H9 (cell line): ENCODE data around the gene KIAA1958. TPM values are rescaled to one million over a fixed set of nuclear protein-coding genes. Genes with fewer than 3 reads are reported as not detected.

Source experiments
- DNase-seq: peaks from one replicate; pipeline ENCODE4 v3.0.0-alpha.2; 2017
- H2AFZ ChIP-seq: one replicate; pipeline ENCODE4 v1.6.1; 2013; ENCODE audit warnings: mild to moderate bottlenecking, low read length, control low read depth, moderate library complexity
- H2AK5ac ChIP-seq: 2 replicates; pipeline ENCODE4 v1.6.1; 2013; ENCODE audit warnings: low read length, control low read depth, mixed read lengths; ENCODE audit not compliant: insufficient read length
- H2BK120ac ChIP-seq: one replicate; pipeline ENCODE4 v1.6.1; 2013; ENCODE audit warnings: low read depth, mild to moderate bottlenecking, low read length, control low read depth, inconsistent platforms; ENCODE audit not compliant: poor library complexity, severe bottlenecking
- H2BK12ac ChIP-seq: 2 replicates; pipeline ENCODE4 v1.6.1; 2013; ENCODE audit warnings: low read length, control low read depth, mixed read lengths, low read depth; ENCODE audit not compliant: insufficient read length
- H2BK15ac ChIP-seq: 2 replicates; pipeline ENCODE4 v1.6.1; 2013; ENCODE audit warnings: low read depth, low read length, control low read depth
- H2BK20ac ChIP-seq: one replicate; pipeline ENCODE4 v1.6.1; 2013; ENCODE audit warnings: low read depth, mild to moderate bottlenecking, low read length, control low read depth, inconsistent platforms; ENCODE audit not compliant: poor library complexity, severe bottlenecking
- H2BK5ac ChIP-seq: 2 replicates; pipeline ENCODE4 v1.6.1; 2013; ENCODE audit warnings: low read length, control low read depth, mixed read lengths; ENCODE audit not compliant: insufficient read length
- H3K14ac ChIP-seq: 2 replicates; pipeline ENCODE4 v1.6.1; 2013; ENCODE audit warnings: low read length, control low read depth; ENCODE audit not compliant: insufficient read depth
- H3K18ac ChIP-seq: 2 replicates; pipeline ENCODE4 v1.6.1; 2013; ENCODE audit warnings: low read depth, mild to moderate bottlenecking, mixed read lengths, low read length, control low read depth; ENCODE audit not compliant: insufficient read length
- H3K23ac ChIP-seq: 2 replicates; pipeline ENCODE4 v1.6.1; 2013; ENCODE audit warnings: low read length, control low read depth, mixed read lengths, low read depth; ENCODE audit not compliant: insufficient read length
- H3K23me2 ChIP-seq: 2 replicates; pipeline ENCODE4 v1.6.1; 2013; ENCODE audit warnings: low read depth, mild to moderate bottlenecking, mixed read lengths, low read length, control low read depth; ENCODE audit not compliant: insufficient read length, poor library complexity, severe bottlenecking
- H3K27ac ChIP-seq: 2 replicates; pipeline ENCODE4 v1.5.1; 2013; ENCODE audit warnings: low read length, control low read depth, mixed read lengths, low read depth; ENCODE audit not compliant: insufficient read length
- H3K27me3 ChIP-seq: 2 replicates; pipeline ENCODE4 v1.6.1; 2013; ENCODE audit warnings: low read length, control low read depth, inconsistent platforms; ENCODE audit not compliant: insufficient read depth
- H3K4ac ChIP-seq: 2 replicates; pipeline ENCODE4 v1.6.1; 2013; ENCODE audit warnings: low read depth, mild to moderate bottlenecking, control low read depth, inconsistent platforms, low read length, moderate library complexity
- H3K4me1 ChIP-seq: 2 replicates; pipeline ENCODE4 v1.6.1; 2013; ENCODE audit warnings: low read length, control low read depth, inconsistent platforms; ENCODE audit not compliant: insufficient read depth
- H3K4me2 ChIP-seq: 2 replicates; pipeline ENCODE4 v1.6.1; 2013; ENCODE audit warnings: low read length, control low read depth, mixed read lengths; ENCODE audit not compliant: insufficient read length, insufficient read depth
- H3K56ac ChIP-seq: 2 replicates; pipeline ENCODE4 v1.6.1; 2013; ENCODE audit warnings: low read depth, mild to moderate bottlenecking, mixed read lengths, low read length, control low read depth; ENCODE audit not compliant: insufficient read length
- H3K79me1 ChIP-seq: 2 replicates; pipeline ENCODE4 v1.6.1; 2013; ENCODE audit warnings: low read depth, mild to moderate bottlenecking, moderate library complexity, low read length, control low read depth, inconsistent platforms; ENCODE audit not compliant: insufficient read depth, poor library complexity, severe bottlenecking
- H3K79me2 ChIP-seq: 2 replicates; pipeline ENCODE4 v1.6.1; 2013; ENCODE audit warnings: low read length, control low read depth, inconsistent platforms; ENCODE audit not compliant: insufficient read depth
- H3K9ac ChIP-seq: 2 replicates; pipeline ENCODE4 v1.6.1; 2013; ENCODE audit warnings: low read length, control low read depth, mixed read lengths; ENCODE audit not compliant: insufficient read length; ENCODE audit errors: extremely low read depth
- H3K9me3 ChIP-seq: one replicate; pipeline ENCODE4 v1.6.1; 2013; ENCODE audit warnings: low read depth, low read length, inconsistent platforms; ENCODE audit not compliant: control insufficient read depth
- H3T11ph ChIP-seq: one replicate; pipeline ENCODE4 v1.6.1; 2013; ENCODE audit warnings: mild to moderate bottlenecking, low read length, control low read depth, inconsistent platforms
- H4K20me1 ChIP-seq: one replicate; pipeline ENCODE4 v1.6.1; 2013; ENCODE audit not compliant: control insufficient read depth, insufficient read length, insufficient read depth
- H4K5ac ChIP-seq: 2 replicates; pipeline ENCODE4 v1.6.1; 2013; ENCODE audit warnings: low read depth, mild to moderate bottlenecking, mixed read lengths, low read length, control low read depth; ENCODE audit not compliant: insufficient read length
- H4K8ac ChIP-seq: replicated peaks from 2 replicates; pipeline ENCODE4 v1.6.1; 2013; ENCODE audit warnings: low read length, control low read depth, mixed read lengths, low read depth; ENCODE audit not compliant: insufficient read length
- H4K91ac ChIP-seq: 2 replicates; pipeline ENCODE4 v1.6.1; 2013; ENCODE audit warnings: low read depth, mild to moderate bottlenecking, moderate library complexity, mixed read lengths, low read length, control low read depth; ENCODE audit not compliant: insufficient read length
- H3K27ac Mint-ChIP-seq, 3 experiments: 2 replicates in 2 of 3; 3 replicates in 1 of 3; pipeline ENCODE4 v1.8.0; 2020 to 2021; ENCODE audit warnings: mixed read lengths in 3 of 3, mild to moderate bottlenecking in 1 of 3, moderate library complexity in 1 of 3
- H3K27me3 Mint-ChIP-seq: 2 replicates; pipeline ENCODE4 v1.8.0; 2021; ENCODE audit warnings: low read depth, mild to moderate bottlenecking, moderate library complexity, mixed read lengths
- H3K36me3 Mint-ChIP-seq, 3 experiments: 2 replicates in 2 of 3; 3 replicates in 1 of 3; pipeline ENCODE4 v1.8.0; 2020 to 2021; ENCODE audit warnings: low read depth in 3 of 3, mixed read lengths in 3 of 3; ENCODE audit not compliant: insufficient read depth in 1 of 3
- H3K4me1 Mint-ChIP-seq, 2 experiments: 2 replicates each; pipeline ENCODE4 v1.8.0; 2020; ENCODE audit warnings: mixed read lengths in 2 of 2
- H3K4me3 Mint-ChIP-seq, 2 experiments: 2 replicates in 1 of 2; 3 replicates in 1 of 2; pipeline ENCODE4 v1.8.0; 2020 to 2021; ENCODE audit warnings: mild to moderate bottlenecking in 2 of 2, mixed read lengths in 2 of 2, moderate library complexity in 1 of 2
- H3K9me3 Mint-ChIP-seq, 2 experiments: 2 replicates in 1 of 2; 3 replicates in 1 of 2; pipeline ENCODE4 v1.8.0; 2020; ENCODE audit warnings: mild to moderate bottlenecking in 2 of 2, mixed read lengths in 2 of 2, moderate library complexity in 1 of 2
- CTCF ChIP-seq: fragments of 200-600 bp; sonication (generic); conservative IDR thresholded peaks from 3 replicates; pipeline ENCODE4 v1.8.0; 2021; ENCODE audit warnings: antibody characterized with exemption, mild to moderate bottlenecking
- WGBS: extraction: QIAGEN DNeasy Blood & Tissue Kit; methylation state at CpG from one replicate; pipeline ENCODE4 v1.1.7; 2013; ENCODE audit warnings: missing lambda C conversion rate, low lambda C conversion rate, mixed read lengths; ENCODE audit not compliant: insufficient read length; ENCODE audit errors: extremely low coverage; 5-methylcytosine and 5-hydroxymethylcytosine counted together
- total RNA-seq: library from RNA; stranded (reverse); gene quantifications from 2 replicates; pipeline ENCODE4 v1.2.1, GENCODE V29; 2021

Gene KIAA1958
- total RNA-seq, 1 experiment from 2014 or later: 34.0 TPM

DNA sequence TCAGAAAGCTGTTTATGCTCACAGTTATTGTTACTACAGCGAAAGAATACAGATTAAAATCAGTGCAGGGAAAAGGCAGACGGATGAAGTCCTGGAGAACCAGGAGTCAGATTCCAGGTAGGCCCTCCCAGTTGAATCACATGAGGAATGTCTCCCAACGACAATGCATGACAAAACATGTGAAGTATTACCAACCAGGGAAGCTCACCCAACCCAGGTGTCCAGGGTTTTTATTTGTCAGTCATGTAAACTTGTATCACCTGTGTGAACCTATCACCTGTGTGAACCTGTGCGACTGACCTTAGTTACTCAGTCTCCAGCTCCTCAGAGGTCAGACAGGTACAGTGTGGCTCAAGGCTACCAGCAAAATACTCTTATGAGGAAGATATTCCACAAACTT lies 63.9 kb downstream of the KIAA1958 start:
- Histone ChIP-seq H3K4ac (no peak overlapping the region; the same call in 1 of the 2 replicates), H2BK12ac (no peak overlapping the region), H3T11ph (no peak overlapping the region), H2BK20ac (no peak overlapping the region), H3K14ac (peak overlapping the region; percentile 40; the same call in 1 of the 2 replicates), H2BK5ac (peak overlapping the region; percentile 91), H4K8ac (no peak overlapping the region), H2BK15ac (no peak overlapping the region), H2AFZ (no peak overlapping the region), H3K9me3 (no peaks in the 10 kb centered on the region), H4K91ac (no peak overlapping the region), H3K79me1 (peaks cover 3% of the 10 kb centered on the region), H3K56ac (no peak overlapping the region), H3K18ac (no peak overlapping the region), H3K9ac (no peak overlapping the region), H3K27ac (no peak overlapping the region), H4K20me1 (no peaks in the 10 kb centered on the region), H3K4me2 (peak overlapping the region; percentile 39), H3K23ac (no peak overlapping the region), H4K5ac (no peak overlapping the region), H3K79me2 (peaks cover 7% of the 10 kb centered on the region; the same call in 1 of the 2 replicates), H2AK5ac (peak overlapping the region; percentile 70), H3K27me3 (no peaks in the 10 kb centered on the region), H3K4me1 (peaks cover 16% of the 10 kb centered on the region), H2BK120ac (no peak overlapping the region), H3K23me2 (no peaks in the 10 kb centered on the region)
- H3K27ac Mint-ChIP-seq: peak overlapping the region; percentile 78 to 96 (median 87); a peak in 6 of 7 replicates
- peaks cover 66 to 73% of the 10 kb centered on the region in 2 experiments for H3K4me1 Mint-ChIP-seq
- peaks cover 12 to 19% of the 10 kb centered on the region in 2 experiments; a peak in 4 of 5 replicates for H3K9me3 Mint-ChIP-seq
- DNase-seq: no peak
- H3K4me3 Mint-ChIP-seq: no peak overlapping the region
- no peak for TF ChIP-seq CTCF
- no peaks in the 10 kb centered on the region for H3K27me3 Mint-ChIP-seq
- peaks cover 9 to 23% (median 12%) of the 10 kb centered on the region in 3 experiments for H3K36me3 Mint-ChIP-seq
- WGBS: no CpG with 5 or more reads among the region's 4 CpGs
